Measurements from ENCODE around the gene PRKCE.

DNA sequence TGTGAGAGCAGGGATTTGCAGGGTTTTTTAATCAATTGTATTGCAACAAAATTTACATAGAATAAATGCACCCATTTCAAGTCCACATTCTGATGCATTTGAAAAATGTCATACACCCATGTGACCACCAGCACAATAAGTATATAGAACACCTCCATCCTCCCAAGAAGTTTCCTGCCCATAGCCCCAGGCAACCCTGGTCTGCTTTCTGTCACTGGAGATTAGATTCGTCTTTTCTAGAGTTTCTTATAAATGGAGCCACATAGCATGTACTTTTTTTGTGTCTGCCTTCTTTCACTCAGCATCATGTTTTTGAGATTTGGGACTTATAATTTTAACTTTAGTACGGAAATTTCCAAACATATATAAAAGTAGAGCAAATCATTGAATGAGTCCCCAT, 518.6 kb downstream of the PRKCE start:
- TF ChIP-seq, protein P1, sequence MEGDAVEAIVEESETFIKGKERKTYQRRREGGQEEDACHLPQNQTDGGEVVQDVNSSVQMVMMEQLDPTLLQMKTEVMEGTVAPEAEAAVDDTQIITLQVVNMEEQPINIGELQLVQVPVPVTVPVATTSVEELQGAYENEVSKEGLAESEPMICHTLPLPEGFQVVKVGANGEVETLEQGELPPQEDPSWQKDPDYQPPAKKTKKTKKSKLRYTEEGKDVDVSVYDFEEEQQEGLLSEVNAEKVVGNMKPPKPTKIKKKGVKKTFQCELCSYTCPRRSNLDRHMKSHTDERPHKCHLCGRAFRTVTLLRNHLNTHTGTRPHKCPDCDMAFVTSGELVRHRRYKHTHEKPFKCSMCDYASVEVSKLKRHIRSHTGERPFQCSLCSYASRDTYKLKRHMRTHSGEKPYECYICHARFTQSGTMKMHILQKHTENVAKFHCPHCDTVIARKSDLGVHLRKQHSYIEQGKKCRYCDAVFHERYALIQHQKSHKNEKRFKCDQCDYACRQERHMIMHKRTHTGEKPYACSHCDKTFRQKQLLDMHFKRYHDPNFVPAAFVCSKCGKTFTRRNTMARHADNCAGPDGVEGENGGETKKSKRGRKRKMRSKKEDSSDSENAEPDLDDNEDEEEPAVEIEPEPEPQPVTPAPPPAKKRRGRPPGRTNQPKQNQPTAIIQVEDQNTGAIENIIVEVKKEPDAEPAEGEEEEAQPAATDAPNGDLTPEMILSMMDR (conservative IDR thresholded peaks at IDR 0.05; ENCODE audit: low read depth in 2 of 2): no peak
- TF ChIP-seq POLR2AphosphoS5 (IDR thresholded peaks at IDR 0.05; ENCODE audit: low read depth) (no peak), CREB1 (CRISPR knock-in tag; IDR thresholded peaks at IDR 0.05; ENCODE audit: low read depth) (no peak), EZH2 (IDR thresholded peaks at IDR 0.05; ENCODE audit: low read depth, unreplicated experiment) (no peak), NANOG (IDR thresholded peaks at IDR 0.05; ENCODE audit: borderline replicate concordance) (no peak), JUNB (IDR thresholded peaks at IDR 0.05; ENCODE audit: unreplicated experiment) (no peak), EZH2phosphoT487 (IDR thresholded peaks at IDR 0.05; ENCODE audit: unreplicated experiment) (no peak), ZNF462 (CRISPR knock-in tag; IDR thresholded peaks at IDR 0.05) (no peak), STAT1 (IDR thresholded peaks at IDR 0.05; ENCODE audit: unreplicated experiment) (no peak), ZNF114 (CRISPR knock-in tag; IDR thresholded peaks at IDR 0.05) (no peak), ETS1 (IDR thresholded peaks at IDR 0.05) (no peak)
- TF ChIP-seq, protein P2, sequence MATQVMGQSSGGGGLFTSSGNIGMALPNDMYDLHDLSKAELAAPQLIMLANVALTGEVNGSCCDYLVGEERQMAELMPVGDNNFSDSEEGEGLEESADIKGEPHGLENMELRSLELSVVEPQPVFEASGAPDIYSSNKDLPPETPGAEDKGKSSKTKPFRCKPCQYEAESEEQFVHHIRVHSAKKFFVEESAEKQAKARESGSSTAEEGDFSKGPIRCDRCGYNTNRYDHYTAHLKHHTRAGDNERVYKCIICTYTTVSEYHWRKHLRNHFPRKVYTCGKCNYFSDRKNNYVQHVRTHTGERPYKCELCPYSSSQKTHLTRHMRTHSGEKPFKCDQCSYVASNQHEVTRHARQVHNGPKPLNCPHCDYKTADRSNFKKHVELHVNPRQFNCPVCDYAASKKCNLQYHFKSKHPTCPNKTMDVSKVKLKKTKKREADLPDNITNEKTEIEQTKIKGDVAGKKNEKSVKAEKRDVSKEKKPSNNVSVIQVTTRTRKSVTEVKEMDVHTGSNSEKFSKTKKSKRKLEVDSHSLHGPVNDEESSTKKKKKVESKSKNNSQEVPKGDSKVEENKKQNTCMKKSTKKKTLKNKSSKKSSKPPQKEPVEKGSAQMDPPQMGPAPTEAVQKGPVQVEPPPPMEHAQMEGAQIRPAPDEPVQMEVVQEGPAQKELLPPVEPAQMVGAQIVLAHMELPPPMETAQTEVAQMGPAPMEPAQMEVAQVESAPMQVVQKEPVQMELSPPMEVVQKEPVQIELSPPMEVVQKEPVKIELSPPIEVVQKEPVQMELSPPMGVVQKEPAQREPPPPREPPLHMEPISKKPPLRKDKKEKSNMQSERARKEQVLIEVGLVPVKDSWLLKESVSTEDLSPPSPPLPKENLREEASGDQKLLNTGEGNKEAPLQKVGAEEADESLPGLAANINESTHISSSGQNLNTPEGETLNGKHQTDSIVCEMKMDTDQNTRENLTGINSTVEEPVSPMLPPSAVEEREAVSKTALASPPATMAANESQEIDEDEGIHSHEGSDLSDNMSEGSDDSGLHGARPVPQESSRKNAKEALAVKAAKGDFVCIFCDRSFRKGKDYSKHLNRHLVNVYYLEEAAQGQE (IDR thresholded peaks at IDR 0.05; ENCODE audit: unreplicated experiment): no peak
